Measurements from ENCODE around the gene TVP23C.

Gene TVP23C

GRCh38 chr17:15496735-15497670 lies 66.3 kb downstream of the TVP23C start:
- no peak for DNase-seq (ENCODE audit: low spot score)

GRCh38 chr17:15494821-15495220 lies 68.5 kb downstream of the TVP23C start:
- no peak for DNase-seq (ENCODE audit: low spot score)

- DNase-seq (ENCODE audit: low spot score): no peak
Observed at GRCh38 chr17:15493693-15494035, 69.6 kb downstream of the TVP23C start.

- DNase-seq (ENCODE audit: low spot score): no peak
Observed at GRCh38 chr17:15492791-15493692, 70.2 kb downstream of the TVP23C start.

- DNase-seq (ENCODE audit: low spot score): no peak
Observed at GRCh38 chr17:15492186-15492585, 71.1 kb downstream of the TVP23C start.

GRCh38 chr17:15490634-15491261 lies 72.5 kb downstream of the TVP23C start:
- peak; percentile 55 for DNase-seq (ENCODE audit: low spot score)

- no peak for DNase-seq (ENCODE audit: low spot score)
Observed at GRCh38 chr17:15488557-15488956, 74.7 kb downstream of the TVP23C start.

- no peak for DNase-seq (ENCODE audit: low spot score)
Observed at GRCh38 chr17:15485045-15485444, 78.2 kb downstream of the TVP23C start.

- no peak for DNase-seq (ENCODE audit: low spot score)
Observed at GRCh38 chr17:15483431-15483830, 79.9 kb downstream of the TVP23C start.

GRCh38 chr17:15482476-15482875 lies 80.8 kb downstream of the TVP23C start:
- DNase-seq (ENCODE audit: low spot score): no peak

- no peak for DNase-seq (ENCODE audit: low spot score)
Observed at GRCh38 chr17:15481481-15481880, 81.8 kb downstream of the TVP23C start.

GRCh38 chr17:15480204-15480603 lies 83.1 kb downstream of the TVP23C start:
- no peak for DNase-seq (ENCODE audit: low spot score)

GRCh38 chr17:15479703-15480102 lies 83.6 kb downstream of the TVP23C start:
- DNase-seq (ENCODE audit: low spot score): no peak

GRCh38 chr17:15478845-15479244 lies 84.4 kb downstream of the TVP23C start:
- no peak for DNase-seq (ENCODE audit: low spot score)

GRCh38 chr17:15475631-15476354 lies 87.5 kb downstream of the TVP23C start:
- no peak for DNase-seq (ENCODE audit: low spot score)

- DNase-seq (ENCODE audit: low spot score): no peak
Observed at GRCh38 chr17:15472891-15473290, 90.4 kb downstream of the TVP23C start.

- no peak for DNase-seq (ENCODE audit: low spot score)
Observed at GRCh38 chr17:15470536-15470935, 92.7 kb downstream of the TVP23C start.

GRCh38 chr17:15469260-15469659 lies 94.0 kb downstream of the TVP23C start:
- no peak for DNase-seq (ENCODE audit: low spot score)

- DNase-seq (ENCODE audit: low spot score): no peak
Observed at GRCh38 chr17:15468126-15468525, 95.2 kb downstream of the TVP23C start.

- no peak for DNase-seq (ENCODE audit: low spot score)
Observed at GRCh38 chr17:15467592-15467991, 95.7 kb downstream of the TVP23C start, which contains the start of gene CDRT4. Gene CDRT4 (minus strand): TSS chr17:15467621. CDS start chr17:15440238, 27,383 bp downstream.

GRCh38 chr17:15466131-15466530 lies 97.2 kb downstream of the TVP23C start:
- DNase-seq (ENCODE audit: low spot score): no peak
